WI38 (cell line): ENCODE measurements around the gene ZBTB11.
"Not testable (repeated sequence)": the region's sequence is repeated elsewhere in the genome, so short reads cannot be mapped to it uniquely, and the experiment has no call there.

Experiments
- H3K4me3 ChIP-seq: 2 replicates; pipeline ENCODE4 v1.5.1; 2011; ENCODE audit warnings: low read depth, mild to moderate bottlenecking, control low read depth, low read length
- CTCF ChIP-seq: IDR thresholded peaks from 2 replicates; pipeline ENCODE4 v1.5.1; 2012; ENCODE audit warnings: low read depth, mild to moderate bottlenecking, control low read depth, low read length

ZBTB11 gene

GRCh38 chr3:101633186-101633585 lies 43.7 kb downstream of the ZBTB11 start:
- H3K4me3 ChIP-seq: no peak overlapping the region
- TF ChIP-seq CTCF: no peak

- no peak for TF ChIP-seq CTCF
- H3K4me3 ChIP-seq: no peak overlapping the region
Observed at GRCh38 chr3:101632586-101632985, 44.3 kb downstream of the ZBTB11 start.

GRCh38 chr3:101631959-101632358 lies 45.0 kb downstream of the ZBTB11 start:
- not testable (repeated sequence) for H3K4me3 ChIP-seq

- TF ChIP-seq CTCF: no peak
- no peak overlapping the region for H3K4me3 ChIP-seq
Observed at GRCh38 chr3:101631098-101631796, 45.7 kb downstream of the ZBTB11 start.

GRCh38 chr3:101629219-101629618 lies 47.7 kb downstream of the ZBTB11 start:
- TF ChIP-seq CTCF: no peak

GRCh38 chr3:101625879-101626278 lies 51.1 kb downstream of the ZBTB11 start:
- H3K4me3 ChIP-seq: no peak overlapping the region
- TF ChIP-seq CTCF: no peak

More at GRCh38 chr3:101629219-101629618, 47.7 kb downstream of the ZBTB11 start:
- H3K4me3 ChIP-seq: no peak overlapping the region

GRCh38 chr3:101624857-101625256 lies 52.1 kb downstream of the ZBTB11 start:
- no peak overlapping the region for H3K4me3 ChIP-seq
- no peak for TF ChIP-seq CTCF

GRCh38 chr3:101623656-101624055 lies 53.3 kb downstream of the ZBTB11 start:
- H3K4me3 ChIP-seq: no peak overlapping the region
- no peak for TF ChIP-seq CTCF
